HEK293 (cell line): ENCODE data around the gene BHLHE23.

Experiments used
- CTCF ChIP-seq: fragments of 450-650 bp; formaldehyde crosslinking; IDR thresholded peaks from 2 replicates; pipeline ENCODE4 v1.5.1; 2016; ENCODE audit warnings: missing biosample characterization, missing genetic modification characterization
- GLIS1 ChIP-seq: fragments of 450-650 bp; formaldehyde crosslinking; IDR thresholded peaks from 2 replicates; pipeline ENCODE4 v1.5.1; 2016; ENCODE audit warnings: missing biosample characterization, missing genetic modification characterization
- PRDM10 ChIP-seq: fragments of 450-650 bp; formaldehyde crosslinking; IDR thresholded peaks from 2 replicates; pipeline ENCODE4 v1.5.1; 2016; ENCODE audit warnings: missing biosample characterization, missing genetic modification characterization
- SP3 ChIP-seq: fragments of 450-650 bp; formaldehyde crosslinking; IDR thresholded peaks from 2 replicates; pipeline ENCODE4 v1.5.1; 2016; ENCODE audit warnings: missing biosample characterization, missing genetic modification characterization
- YY1 ChIP-seq: fragments of 450-650 bp; formaldehyde crosslinking; IDR thresholded peaks from 2 replicates; pipeline ENCODE4 v1.5.1; 2018; ENCODE audit warnings: missing biosample characterization, missing genetic modification characterization
- ZBTB1 ChIP-seq: fragments of 450-650 bp; formaldehyde crosslinking; IDR thresholded peaks from 2 replicates; pipeline ENCODE4 v1.5.1; 2016; ENCODE audit warnings: missing biosample characterization, missing genetic modification characterization
- ZNF174 ChIP-seq: fragments of 450-650 bp; formaldehyde crosslinking; IDR thresholded peaks from 2 replicates; pipeline ENCODE4 v1.5.0; 2017; ENCODE audit warnings: missing biosample characterization, mild to moderate bottlenecking, missing genetic modification characterization
- ZNF24 ChIP-seq: fragments of 450-650 bp; formaldehyde crosslinking; IDR thresholded peaks from 2 replicates; pipeline ENCODE4 v1.5.1; 2016; ENCODE audit warnings: missing biosample characterization, missing genetic modification characterization
- ZNF561 ChIP-seq: fragments of 450-650 bp; IDR thresholded peaks from 2 replicates; pipeline ENCODE4 v1.5.1; 2018; ENCODE audit warnings: missing biosample characterization, missing genetic modification characterization, borderline replicate concordance
- ZNF785 ChIP-seq: fragments of 450-650 bp; formaldehyde crosslinking; IDR thresholded peaks from 2 replicates; pipeline ENCODE4 v1.5.1; 2016; ENCODE audit warnings: missing biosample characterization, missing genetic modification characterization
- TF ChIP-seq, protein P1 (sequence below): fragments of 450-650 bp; formaldehyde crosslinking; IDR thresholded peaks from 2 replicates; pipeline ENCODE4 v1.5.1; 2016; ENCODE audit warnings: missing biosample characterization, missing genetic modification characterization

DNA sequence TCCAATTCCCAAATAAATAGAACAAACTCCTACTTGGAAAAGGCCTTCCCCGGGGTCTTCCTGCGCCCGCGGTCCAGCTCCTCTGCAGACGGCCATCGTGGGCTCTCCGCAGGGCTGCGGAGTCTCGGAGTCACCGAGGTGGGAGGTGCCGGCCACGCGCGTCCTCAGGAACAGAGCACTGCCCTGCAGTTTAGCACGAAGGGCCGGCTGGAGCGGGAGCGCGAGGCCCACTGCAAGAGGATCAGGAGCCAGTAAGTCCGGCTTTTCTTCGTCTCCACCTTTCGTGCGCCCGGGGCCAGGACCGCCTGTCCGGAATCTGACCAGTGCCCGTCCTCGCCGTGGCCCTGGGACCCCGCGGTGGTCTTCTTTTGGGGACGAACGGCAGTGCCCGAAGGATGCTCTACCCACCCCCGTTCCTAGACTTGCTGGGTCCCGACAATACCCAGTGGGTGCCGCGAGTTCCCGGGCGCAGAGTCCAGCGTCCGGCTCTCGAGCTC lies 1.4 kb downstream of the BHLHE23 start:
- TF ChIP-seq ZNF174 (tag by site-specific recombination) (no peak), PRDM10 (tag by site-specific recombination) (no peak), ZNF785 (no peak), CTCF (tag by site-specific recombination) (no peak), SP3 (tag by site-specific recombination) (no peak), ZNF24 (no peak), ZBTB1 (tag by site-specific recombination) (no peak), YY1 (tag by site-specific recombination) (no peak), GLIS1 (no peak), ZNF561 (tag by site-specific recombination) (no peak)
- TF ChIP-seq, protein P1, sequence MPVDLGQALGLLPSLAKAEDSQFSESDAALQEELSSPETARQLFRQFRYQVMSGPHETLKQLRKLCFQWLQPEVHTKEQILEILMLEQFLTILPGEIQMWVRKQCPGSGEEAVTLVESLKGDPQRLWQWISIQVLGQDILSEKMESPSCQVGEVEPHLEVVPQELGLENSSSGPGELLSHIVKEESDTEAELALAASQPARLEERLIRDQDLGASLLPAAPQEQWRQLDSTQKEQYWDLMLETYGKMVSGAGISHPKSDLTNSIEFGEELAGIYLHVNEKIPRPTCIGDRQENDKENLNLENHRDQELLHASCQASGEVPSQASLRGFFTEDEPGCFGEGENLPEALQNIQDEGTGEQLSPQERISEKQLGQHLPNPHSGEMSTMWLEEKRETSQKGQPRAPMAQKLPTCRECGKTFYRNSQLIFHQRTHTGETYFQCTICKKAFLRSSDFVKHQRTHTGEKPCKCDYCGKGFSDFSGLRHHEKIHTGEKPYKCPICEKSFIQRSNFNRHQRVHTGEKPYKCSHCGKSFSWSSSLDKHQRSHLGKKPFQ (tag by site-specific recombination) = no peak
